Right lobe of liver (tissue), 6 donors: ENCODE data around the gene PRR15L. TPM values are rescaled to one million over a fixed set of nuclear protein-coding genes. Genes with fewer than 3 reads are reported as not detected.
"Not testable (repeated sequence)": the region's sequence is repeated elsewhere in the genome, so short reads cannot be mapped to it uniquely, and the experiment has no call there.

Experiments used
- ATAC-seq, 4 donors: fragments of 200-7000 bp; cut with Tn5 transposase; one replicate each; pipeline ENCODE4 v1.9.1; 2020; ENCODE audit warnings: mild to moderate bottlenecking in 4 of 4, moderate library complexity in 4 of 4
- DNase-seq, 3 donors: peaks; one replicate each; pipeline ENCODE4 v3.0.0-alpha.2; 2020
- H3K27ac ChIP-seq, 3 donors: fragments of 200-600 bp; one replicate each; pipeline ENCODE4 v1.8.0; 2022
- H3K27me3 ChIP-seq, 2 donors: fragments of 200-600 bp; one replicate each; pipeline ENCODE4 v1.8.0; 2022
- H3K36me3 ChIP-seq, 4 donors: fragments of 200-600 bp; sonication (generic) in 1 of 4; one replicate each; pipeline versions ENCODE4 v1.5.1 to v1.8.0; 2017 to 2022; ENCODE audit warnings: control low read depth in 1 of 4
- H3K4me1 ChIP-seq, 4 donors: fragments of 200-600 bp; sonication (generic) in 1 of 4; one replicate each; pipeline versions ENCODE4 v1.5.1 to v1.8.0; 2017 to 2022; ENCODE audit warnings: control low read depth in 1 of 4
- H3K4me3 ChIP-seq, 3 donors: fragments of 200-600 bp; one replicate each; pipeline ENCODE4 v1.8.0; 2022
- H3K9me3 ChIP-seq, 4 donors: fragments of 200-600 bp; sonication (generic) in 1 of 4; one replicate each; pipeline versions ENCODE4 v1.5.1 to v1.8.0; 2017 to 2022; ENCODE audit warnings: control low read depth in 1 of 4
- CTCF ChIP-seq, 4 donors: fragments of 200-600 bp in 3 of 4; fragments of 450-650 bp in 1 of 4; IDR thresholded peaks; one replicate each; pipeline versions ENCODE4 v1.5.1 to v1.8.0; 2016 to 2022; ENCODE audit warnings: antibody characterized with exemption in 4 of 4, mild to moderate bottlenecking in 2 of 4
- POLR2A ChIP-seq: fragments of 450-650 bp; IDR thresholded peaks from one replicate; pipeline ENCODE4 v1.6.1; 2017; ENCODE audit warnings: antibody characterized with exemption, mild to moderate bottlenecking
- WGBS: methylation state at CpG from one replicate; pipeline ENCODE4 v1.1.6; 2018; ENCODE audit warnings: low coverage, low lambda C conversion rate; ENCODE audit not compliant: insufficient coverage; ENCODE audit errors: missing lambda C conversion rate; 5-methylcytosine and 5-hydroxymethylcytosine counted together
- intact Hi-C, 2 donors: fragments of 100-400 bp; cut with DNase I; formaldehyde crosslinking; loops; one replicate each; pipeline versions ENCODE4 v1.11.2 to v1.14.1; 2022
- total RNA-seq, 6 experiments: library from RNA; depleted of rRNA in 2 of 6; stranded (reverse); fragments of >200 nt in 2 of 6; fragmentation: NEBNext Ultra II Directional in 3 of 6; extraction: Animal tissue kit (Norgen Biotek cat#: 25700) in 3 of 6; gene quantifications; one replicate each; pipeline versions ENCODE4 v1.1.0 to v1.2.4, GENCODE V29; 2016 to 2023
- donor health status: DM: no; HTN: yes; CAD: no.
- donor health status: DM: no; HTN: no; CAD: no.
- donor health status: DM: no; HTN: no; CAD: no.
- donor health status: DM: no; HTN: yes; CAD: no.
- donor health status: DM: no; HTN: yes; CAD: no.

PRR15L gene
- total RNA-seq, 6 experiments from 2014 or later = 0.19 to 1.1 (median 0.47) TPM

- Histone ChIP-seq H3K27ac (peak overlapping the region in 1 of 3 donors; percentile 12), H3K9me3 (no peaks in the 10 kb centered on the region), H3K4me3 (no peak overlapping the region), H3K4me1 (no peaks in the 10 kb centered on the region), H3K27me3 (no peaks in the 10 kb centered on the region), H3K36me3 (no peaks in the 10 kb centered on the region)
- ATAC-seq = peak in 1 of 4 donors; percentile 21
- intact Hi-C loops = no loop called here
- no peak for DNase-seq
- WGBS = 51% methylated on average over 6 of the region's 7 CpGs
- TF ChIP-seq CTCF (IDR thresholded peaks at IDR 0.05) (no peak), POLR2A (no peak)
Measured at GRCh38 chr17:48002916-48003416, 45.3 kb upstream of the PRR15L start.

- no peaks in the 10 kb centered on the region for H3K4me1 ChIP-seq
- ATAC-seq (peak; percentile 53 to 70 (median 66)), DNase-seq (no peak)
- H3K4me3 ChIP-seq = no peak overlapping the region
- WGBS = 31% methylated on average over 3 of the region's 4 CpGs
- peak overlapping the region in 2 of 3 donors; percentile 29 to 46 for H3K27ac ChIP-seq
- no peak for TF ChIP-seq POLR2A
- TF ChIP-seq CTCF (IDR thresholded peaks at IDR 0.05) = no peak
- intact Hi-C loops = no loop called here
- H3K27me3 ChIP-seq = no peaks in the 10 kb centered on the region
- H3K9me3 ChIP-seq = no peaks in the 10 kb centered on the region
- no peaks in the 10 kb centered on the region for H3K36me3 ChIP-seq
Measured at GRCh38 chr17:48002266-48002915, 44.7 kb upstream of the PRR15L start.

GRCh38 chr17:48001657-48002056 is 44.0 kb upstream of the PRR15L start:
- H3K9me3 ChIP-seq, intact Hi-C loops, ATAC-seq, H3K27me3 ChIP-seq, H3K4me1 ChIP-seq, H3K36me3 ChIP-seq, DNase-seq, H3K4me3 ChIP-seq: not testable (repeated sequence)
- 80% methylated on average over 5 of the region's 5 CpGs for WGBS
- peak overlapping the region in 2 of 3 donors; percentile 29 to 46 for H3K27ac ChIP-seq

GRCh38 chr17:48001197-48001596 is 43.5 kb upstream of the PRR15L start:
- Histone ChIP-seq H3K27ac (no peak overlapping the region), H3K9me3 (no peaks in the 10 kb centered on the region), H3K27me3 (no peaks in the 10 kb centered on the region), H3K4me3 (no peak overlapping the region), H3K4me1 (no peaks in the 10 kb centered on the region), H3K36me3 (no peaks in the 10 kb centered on the region)
- ATAC-seq (peak in 2 of 4 donors; percentile 11 to 41), DNase-seq (peak in 1 of 3 donors; percentile 15)
- intact Hi-C loops = no loop called here
- TF ChIP-seq POLR2A = no peak
- no peak for TF ChIP-seq CTCF (IDR thresholded peaks at IDR 0.05)
- WGBS = 45% methylated on average over 1 of the region's 1 CpG

GRCh38 chr17:47999582-47999981 is 41.9 kb upstream of the PRR15L start:
- ATAC-seq (no peak), DNase-seq (peak in 1 of 3 donors; percentile 11)
- intact Hi-C loops = no loop called here
- Histone ChIP-seq H3K4me1 (no peaks in the 10 kb centered on the region), H3K9me3 (no peaks in the 10 kb centered on the region), H3K36me3 (no peaks in the 10 kb centered on the region), H3K27ac (no peak overlapping the region), H3K4me3 (no peak overlapping the region), H3K27me3 (no peaks in the 10 kb centered on the region)
- no CpG with 5 or more reads among the region's 4 CpGs for WGBS
- no peak for TF ChIP-seq CTCF (IDR thresholded peaks at IDR 0.05)
- no peak for TF ChIP-seq POLR2A
